Stimulated activated CD4-positive, alpha-beta T cell treated with anti-CD3 and anti-CD28 coated beads, Interleukin-2, amount 100 ng/mL, for 48 hours (primary cell): ENCODE data around the gene PHAF1.
A peak's percentile ranks its signal among the peaks of the same experiment; 100 is the strongest.

Source experiments
- DNase-seq, 2 donors: peaks; one replicate each; pipeline ENCODE4 v3.0.0-alpha.2; 2020

PHAF1 gene

DNA sequence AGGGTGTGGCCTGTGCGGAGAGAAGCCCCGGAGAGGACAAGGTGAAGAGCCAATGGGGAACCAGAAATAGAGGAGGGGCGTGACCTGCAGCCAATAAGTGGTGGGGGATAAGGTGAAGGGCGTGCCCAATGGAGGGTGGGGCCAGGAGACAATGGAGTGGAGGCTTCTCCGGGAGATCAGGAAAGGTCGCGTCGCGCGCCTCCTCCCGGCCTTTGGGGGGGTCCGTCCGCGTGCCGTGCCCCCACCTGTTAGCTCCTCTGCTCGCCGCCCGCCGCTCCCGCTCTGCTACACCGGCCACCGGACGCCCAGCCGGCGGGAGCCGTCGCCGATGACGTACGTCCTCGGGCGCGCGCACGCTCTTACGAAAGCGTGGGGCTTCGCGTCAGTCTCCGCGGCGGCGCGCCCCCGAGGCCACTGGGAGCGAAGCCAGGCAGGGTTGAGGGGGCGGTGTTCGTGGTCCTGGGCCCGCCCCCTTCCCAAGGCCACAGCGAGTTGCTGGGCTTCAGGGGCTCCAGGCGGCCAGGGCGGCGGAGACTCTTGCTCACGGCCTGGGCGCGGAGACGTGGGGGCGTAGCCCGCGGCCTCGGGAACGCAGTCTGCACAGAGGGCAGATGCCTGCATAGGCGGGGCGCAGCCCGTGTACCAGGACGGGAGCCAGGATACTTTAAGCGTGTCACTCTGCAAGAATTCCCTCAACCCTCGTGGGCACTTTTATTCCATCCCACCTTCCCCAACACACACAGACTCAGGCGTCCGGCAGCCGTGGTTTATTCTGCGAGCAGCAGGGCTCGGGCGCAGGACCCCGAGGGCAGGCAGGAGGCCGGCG, 74.1 kb downstream of the PHAF1 start, which contains the start of gene MATCAP1:
Gene MATCAP1 (minus strand): TSS at position 337 of the 826 bp plus-strand sequence. CDS start 3,353 bp downstream, outside the sequence.
- peak; percentile 84 to 88 for DNase-seq

DNA sequence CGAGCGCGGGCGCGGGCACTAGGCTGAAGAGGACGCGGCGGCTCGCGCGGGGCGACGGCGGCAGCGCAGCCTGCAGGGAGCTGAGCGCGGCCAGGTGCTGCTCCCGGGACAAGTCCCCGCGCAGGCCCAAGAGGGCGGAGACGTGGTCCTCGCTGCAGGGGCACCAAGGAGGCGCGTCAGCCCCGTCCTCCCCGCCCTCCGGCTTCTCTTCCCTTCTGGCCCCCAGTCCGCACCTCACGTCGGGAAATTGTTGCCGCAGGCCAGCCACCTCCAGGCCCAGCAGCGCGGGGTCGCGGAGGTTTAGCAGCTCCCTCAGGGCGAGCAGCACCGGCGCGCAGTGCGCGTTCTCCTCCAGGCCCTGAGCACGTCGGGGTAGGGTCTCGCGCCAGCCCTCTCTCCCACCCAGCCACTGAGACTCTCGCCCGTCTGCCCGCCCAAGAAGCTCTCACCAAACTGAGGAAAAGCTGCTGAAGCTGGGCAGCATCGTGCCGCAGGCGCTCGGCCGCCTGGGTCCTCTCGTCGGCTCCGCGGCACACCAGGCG, 74.8 kb downstream of the PHAF1 start:
- no peak for DNase-seq

DNA sequence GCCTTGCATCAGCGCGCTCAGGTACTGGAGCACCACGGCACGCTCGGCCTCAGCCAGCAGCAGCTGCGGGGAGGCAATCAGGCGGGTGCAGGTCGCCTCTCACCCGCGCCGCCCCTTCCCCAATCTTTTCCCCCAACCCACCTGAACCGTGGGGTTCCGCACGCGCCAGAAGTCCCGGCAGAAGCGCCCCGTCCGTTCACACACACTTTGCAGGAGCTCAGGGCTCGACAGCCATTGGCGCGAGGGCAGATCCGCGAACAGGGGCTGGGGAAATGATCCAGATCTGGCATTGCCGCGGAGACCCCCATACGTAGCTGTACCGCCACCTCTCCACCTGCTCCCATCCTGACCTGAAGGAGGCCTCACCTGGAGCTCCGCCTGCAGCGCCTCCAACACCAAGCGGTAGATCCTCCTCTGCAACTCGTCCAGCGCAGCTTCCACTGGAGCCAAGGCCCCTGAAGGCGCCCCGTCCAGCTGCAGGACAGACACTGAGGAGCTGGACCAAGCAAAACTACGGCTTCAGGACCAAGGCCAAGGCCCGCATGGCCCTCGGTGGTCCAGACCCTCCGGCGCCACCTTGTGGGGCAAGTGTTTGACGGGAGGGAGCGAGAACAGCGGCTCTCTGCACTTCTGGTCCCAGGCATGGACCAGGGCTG, 75.4 kb downstream of the PHAF1 start:
- DNase-seq = peak; percentile 88 to 89

DNA sequence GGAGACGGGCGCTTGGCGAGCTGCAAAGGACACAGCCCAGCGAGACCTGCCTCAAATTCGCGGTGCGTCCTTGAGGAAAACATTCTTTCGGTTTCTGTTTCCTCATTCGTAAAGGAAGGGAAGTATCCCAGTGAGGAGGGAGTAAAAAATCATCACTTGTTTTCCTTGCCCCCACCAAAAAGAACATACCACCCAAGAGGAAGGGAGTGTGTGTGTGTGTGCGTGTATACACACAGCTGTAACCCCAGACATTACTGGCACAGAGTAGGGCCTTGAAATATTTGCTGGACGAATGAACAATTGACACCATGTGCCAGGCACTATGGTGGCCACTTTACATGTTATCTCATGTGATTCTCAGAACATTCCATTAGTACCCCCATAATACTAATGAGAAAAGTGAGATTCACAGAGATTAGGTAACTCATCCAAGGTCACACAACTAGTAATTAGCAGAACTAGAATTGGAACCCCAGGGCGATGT, 76.0 kb downstream of the PHAF1 start:
- DNase-seq = no peak

DNA sequence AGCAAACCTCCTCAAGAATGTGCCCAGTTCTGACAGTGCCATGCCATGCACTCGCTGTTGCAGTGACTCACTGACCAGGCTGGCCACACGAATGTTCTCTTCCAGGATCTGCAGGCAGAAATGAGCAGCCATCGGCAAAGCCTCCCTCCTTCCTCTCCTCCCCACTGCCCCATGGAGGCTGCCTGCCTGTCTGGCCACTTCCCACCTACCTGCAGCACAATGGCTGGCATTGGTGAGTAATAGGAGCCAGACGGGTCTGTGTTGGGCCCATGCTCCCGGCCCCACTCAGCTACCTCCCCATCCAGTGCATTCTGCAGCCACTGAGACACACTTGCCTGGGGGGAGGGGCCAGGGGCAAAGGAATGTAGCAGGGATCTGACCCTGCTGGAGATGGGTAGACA, 76.8 kb downstream of the PHAF1 start:
- no peak for DNase-seq

DNA sequence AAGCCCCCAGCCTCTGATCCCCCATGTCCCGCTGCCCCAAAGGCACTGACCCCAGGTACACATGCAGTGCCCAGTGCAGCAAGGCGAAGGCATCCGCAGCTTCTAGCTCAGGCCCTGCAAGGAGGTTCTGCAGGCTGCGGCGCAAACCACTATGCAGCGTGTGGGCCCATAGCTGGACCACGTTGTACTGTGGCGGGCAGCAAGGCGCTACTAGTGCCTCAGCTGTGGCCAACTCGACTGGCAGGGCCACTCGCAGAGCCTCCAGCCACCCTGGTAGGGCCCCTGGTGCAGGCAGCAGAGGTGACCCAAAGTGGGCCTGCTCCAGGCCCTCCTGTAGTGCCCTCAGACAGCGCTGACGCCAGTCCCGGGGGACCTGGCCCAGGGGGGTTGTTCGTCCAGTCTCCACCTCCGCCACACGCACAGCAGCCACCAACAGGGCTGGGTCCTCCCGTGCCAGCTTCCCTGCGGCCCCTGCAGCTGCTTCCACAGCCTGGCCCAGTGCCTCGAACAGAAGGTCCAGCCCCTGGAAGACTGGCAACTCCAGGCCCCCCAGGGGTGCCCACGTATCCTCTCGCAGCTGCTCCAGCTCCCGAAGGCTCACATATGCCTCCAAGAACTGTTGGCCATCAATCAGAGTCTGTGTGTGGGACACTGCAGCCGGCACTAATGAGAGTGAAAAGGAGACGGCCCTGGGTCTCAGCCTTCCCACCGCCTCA, 77.6 kb downstream of the PHAF1 start:
- DNase-seq = no peak

DNA sequence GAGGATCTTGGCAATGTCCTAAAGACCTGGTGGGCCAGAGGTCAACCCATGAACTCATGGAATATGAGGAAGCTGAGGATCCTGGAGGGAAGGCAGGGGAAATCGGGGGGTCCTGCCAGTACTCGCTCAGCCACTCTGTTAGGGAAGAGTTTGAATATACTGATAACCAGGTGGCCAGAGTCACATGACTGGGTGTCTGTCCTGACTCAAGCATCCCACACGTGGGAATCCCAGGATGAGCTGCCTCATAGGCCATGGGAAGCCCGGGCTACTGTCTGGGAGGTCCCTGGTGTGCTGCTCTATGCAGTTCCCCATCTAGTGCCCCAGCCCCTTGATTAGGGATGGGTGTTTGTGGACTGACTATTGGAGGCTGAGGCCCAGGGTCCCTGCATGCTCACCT, 78.6 kb downstream of the PHAF1 start:
- DNase-seq = no peak

DNA sequence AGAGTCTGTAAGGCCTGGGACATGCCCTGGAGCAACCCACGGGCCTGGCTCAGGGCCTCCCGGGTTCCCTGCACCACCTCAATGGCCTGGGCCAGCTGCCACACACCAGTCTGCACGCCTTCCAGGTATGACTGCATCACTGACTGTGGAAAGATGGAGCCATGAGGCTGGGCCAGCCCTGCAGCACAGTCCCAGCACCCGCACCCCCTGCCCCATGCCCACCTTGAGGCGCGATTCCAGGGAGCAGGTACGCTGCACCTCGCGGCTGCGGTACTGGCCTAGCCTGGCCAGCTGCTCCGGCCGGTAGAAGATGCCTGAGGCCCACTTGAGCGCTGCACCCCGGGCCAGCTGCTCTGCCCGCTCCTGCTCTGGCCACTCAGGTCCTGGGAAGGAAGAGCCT, 79.1 kb downstream of the PHAF1 start:
- no peak for DNase-seq

DNA sequence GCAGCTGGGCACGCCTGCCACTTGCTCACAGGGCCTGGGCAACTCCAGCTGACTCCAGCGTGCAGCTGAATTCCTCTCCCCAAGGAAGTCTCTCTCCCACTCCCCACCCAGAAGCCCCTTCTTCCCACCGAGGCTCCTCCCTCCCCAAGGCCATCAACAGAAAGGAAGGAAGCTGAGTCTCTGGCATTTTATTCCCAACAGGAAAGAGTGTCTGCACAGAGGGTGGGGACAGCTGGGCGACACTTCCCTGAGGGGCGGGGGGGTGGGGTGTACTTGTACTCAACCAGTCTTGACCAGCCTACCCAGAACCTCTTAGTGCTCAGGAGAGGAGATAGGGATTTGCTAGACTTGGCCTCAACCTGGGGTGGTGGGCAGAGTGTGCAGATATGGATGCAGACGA, 80.3 kb downstream of the PHAF1 start, which contains the start of gene EXOC3L1:
Gene EXOC3L1 (minus strand): TSS at position 96 of the 400 bp plus-strand sequence. CDS start 460 bp downstream, outside the sequence.
- DNase-seq = no peak

DNA sequence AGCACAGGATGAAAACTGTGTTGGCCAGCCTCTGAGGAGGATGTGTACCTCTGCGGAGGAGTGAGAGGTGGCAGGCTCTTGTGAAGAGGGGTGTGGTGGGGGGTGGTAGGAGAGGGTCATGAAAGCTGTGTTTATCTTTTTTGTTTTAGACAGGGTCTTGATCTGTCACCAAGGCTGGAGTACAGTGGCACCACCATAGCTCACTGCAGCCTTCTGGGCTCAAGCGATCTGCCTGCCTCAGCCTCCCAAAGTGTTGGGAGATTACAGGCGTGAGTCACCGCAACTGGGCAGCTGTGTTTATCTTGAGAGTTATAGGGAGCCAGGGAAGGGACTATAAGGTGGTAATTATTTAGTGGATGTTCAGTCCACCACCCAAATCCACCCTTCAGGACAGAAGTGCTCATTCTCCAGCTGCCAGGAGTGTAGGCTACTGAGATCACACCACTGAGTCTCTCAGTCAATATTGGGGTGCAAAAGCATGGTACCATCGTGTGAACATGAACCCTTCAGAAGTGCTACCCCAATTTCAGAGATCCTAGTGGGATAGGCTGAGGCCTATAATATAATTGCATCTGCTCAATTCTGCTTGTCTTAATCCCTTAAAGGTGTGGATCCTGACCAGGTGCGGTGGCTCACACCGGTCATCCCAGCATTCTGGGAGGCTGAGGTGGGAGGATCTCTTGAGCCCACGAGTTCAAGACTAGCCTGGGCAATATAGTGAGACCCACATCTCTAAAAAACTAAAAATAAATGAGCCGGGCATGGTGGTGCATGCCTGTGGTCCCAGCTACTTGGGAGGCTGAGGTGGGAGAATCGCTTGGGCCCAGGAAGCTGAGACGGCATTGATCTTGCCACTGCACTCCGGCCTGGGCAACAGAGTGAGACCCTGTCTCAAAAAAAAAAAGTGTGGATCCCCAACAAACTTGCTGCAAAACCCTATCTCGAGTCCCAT, 81.0 kb downstream of the PHAF1 start:
- DNase-seq = no peak

DNA sequence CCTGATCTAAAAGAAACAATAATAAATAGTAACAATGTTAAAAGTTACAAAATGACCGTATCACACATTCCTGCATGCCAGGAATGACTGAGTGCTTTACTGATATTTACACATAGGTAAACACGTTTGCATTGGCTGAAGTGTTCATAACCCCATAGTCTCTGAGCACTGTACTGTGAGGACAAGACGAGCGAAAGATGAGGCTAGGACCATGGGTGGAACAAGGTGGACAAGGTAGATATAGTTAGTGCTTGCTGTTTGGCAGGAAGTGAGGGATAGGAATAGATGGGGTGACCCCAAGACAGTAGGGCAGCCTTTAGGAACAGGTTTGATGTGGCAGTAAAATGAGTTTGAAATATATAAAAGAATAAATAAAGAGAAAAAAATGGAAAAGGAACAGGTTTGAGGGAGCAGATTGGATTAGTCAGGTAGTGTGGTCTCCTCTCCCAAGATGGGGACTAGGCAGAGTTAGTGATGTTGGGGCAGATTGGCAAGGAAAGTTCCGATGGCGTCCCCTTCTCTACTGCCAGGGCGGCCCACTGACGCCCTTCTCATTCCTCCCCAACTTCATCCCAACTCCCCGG, 81.8 kb downstream of the PHAF1 start:
- DNase-seq = no peak

DNA sequence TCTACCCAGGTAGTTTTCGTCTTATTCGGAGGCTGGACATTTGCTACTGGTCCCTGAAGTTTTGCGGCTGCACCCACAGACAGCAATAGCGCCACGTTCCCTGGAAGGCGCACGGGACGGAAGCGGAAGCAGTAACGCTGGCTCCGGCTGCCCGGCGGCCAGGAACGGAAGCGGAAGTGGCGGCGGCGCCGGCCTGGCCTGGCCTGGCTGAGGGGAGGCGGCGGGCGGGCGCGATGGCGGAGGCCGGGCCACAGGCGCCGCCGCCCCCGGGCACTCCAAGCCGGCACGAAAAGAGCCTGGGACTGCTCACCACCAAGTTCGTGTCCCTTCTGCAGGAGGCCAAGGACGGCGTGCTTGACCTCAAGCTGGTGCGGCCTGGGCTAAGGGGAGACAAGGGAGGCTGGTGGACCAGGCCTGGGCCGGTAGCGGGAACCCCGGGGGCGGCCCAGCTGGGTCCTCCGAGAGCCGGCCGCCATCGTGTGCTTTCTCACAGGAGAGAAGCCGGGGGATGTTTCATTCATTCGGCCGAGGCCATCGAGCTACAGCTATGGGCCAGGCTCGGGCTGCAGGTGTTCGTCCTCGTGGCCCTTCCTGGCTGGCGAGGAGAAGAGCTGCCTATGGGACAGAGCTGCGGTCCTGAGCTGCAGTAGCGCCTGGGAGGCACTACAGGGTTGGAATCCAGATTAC, 82.4 kb downstream of the PHAF1 start, which contains the start of gene E2F4:
Gene E2F4 (plus strand): TSS at position 161 of the 687 bp plus-strand sequence. CDS start 73 bp downstream, at position 234.
- peak; percentile 85 to 86 for DNase-seq

DNA sequence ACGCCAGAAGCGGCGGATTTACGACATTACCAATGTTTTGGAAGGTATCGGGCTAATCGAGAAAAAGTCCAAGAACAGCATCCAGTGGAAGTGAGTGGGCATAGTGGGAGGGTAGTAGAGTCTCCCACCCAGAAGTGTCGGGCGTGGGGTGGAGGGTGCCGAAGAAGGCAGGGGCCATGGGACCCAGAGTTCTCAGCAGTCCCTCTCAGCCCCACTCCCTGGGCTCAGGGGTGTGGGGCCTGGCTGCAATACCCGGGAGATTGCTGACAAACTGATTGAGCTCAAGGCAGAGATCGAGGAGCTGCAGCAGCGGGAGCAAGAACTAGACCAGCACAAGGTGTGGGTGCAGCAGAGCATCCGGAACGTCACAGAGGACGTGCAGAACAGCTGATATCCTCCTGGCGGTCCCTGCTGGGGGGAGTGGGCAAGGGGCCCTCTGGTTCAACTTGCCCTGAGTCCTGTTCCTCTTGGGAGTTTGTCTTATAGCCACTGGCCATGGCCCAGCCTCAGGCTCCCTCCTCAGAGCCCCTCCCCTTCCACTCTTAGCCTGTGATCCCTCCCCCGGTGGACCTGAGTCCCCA, 83.1 kb downstream of the PHAF1 start:
- DNase-seq = no peak

DNA sequence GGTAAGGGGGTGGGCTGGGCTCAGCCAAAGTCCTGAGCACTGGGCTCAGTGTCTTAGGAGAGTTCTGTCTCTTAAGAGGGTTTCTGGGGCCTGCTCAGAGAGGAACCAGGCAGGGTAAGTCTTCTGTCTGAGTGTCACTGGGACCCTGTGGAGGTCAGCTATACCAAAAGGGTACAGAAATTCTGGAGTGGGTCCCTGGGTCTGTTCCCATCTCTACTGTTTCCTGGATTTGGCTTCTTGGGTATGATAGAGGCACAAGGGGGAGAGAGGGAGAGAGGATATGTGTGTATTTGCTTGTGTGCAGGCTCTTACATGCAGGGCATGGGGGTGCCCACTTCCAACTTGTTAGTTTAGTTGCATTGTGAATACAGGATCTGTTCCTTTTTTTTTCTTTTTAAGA, 83.8 kb downstream of the PHAF1 start:
- no peak for DNase-seq

DNA sequence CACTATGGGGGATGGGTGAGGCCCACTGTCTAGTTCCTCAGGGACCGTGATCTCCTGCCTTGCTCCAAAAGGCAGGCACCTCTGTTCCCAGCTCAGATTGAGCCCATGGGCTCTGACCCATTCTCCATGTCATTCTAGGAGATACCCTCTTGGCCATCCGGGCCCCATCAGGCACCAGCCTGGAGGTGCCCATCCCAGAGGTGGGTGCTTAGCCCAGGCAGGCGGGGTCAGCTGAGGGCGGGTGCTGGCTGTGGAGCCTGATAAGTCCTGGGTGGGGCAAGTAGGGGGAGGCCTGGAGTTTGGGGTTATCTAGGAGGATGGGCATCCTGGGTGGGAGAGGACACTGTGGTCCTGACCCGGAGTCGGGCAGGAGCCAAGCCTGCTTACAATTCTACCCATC, 84.5 kb downstream of the PHAF1 start:
- DNase-seq = no peak

DNA sequence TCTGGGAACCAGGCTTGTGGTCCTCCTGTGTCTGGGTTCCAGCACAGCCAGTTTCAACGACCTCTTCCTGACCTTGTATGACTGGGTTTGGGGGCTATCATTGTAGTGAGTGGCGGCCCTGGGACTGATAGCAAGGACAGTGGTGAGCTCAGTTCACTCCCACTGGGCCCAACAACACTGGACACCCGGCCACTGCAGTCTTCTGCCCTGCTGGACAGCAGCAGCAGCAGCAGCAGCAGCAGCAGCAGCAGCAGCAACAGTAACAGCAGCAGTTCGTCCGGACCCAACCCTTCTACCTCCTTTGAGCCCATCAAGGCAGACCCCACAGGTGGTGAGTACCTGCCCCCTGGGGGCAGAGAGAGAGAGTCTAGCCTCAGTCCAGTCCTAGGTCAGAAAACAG, 85.9 kb downstream of the PHAF1 start:
- DNase-seq = no peak

DNA sequence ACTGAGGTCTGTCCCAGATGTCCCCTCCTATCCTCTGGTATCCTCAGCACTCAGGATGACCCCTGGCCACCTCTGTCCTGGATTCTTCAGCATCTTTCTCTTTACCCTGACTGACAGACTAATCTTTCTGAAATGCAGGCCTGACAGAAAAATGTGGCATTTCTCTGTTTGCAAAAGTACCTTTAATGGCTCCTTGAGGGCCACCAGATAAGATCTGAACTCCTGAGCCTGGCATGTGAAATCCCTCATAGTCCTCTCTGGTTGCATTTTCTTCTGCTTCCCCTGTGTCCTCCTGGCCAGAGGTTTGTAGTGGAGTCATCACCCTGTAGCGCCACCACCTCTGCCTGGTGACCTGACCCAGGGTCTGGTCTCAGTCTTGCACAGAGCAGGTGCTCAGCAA, 87.1 kb downstream of the PHAF1 start:
- no peak for DNase-seq

DNA sequence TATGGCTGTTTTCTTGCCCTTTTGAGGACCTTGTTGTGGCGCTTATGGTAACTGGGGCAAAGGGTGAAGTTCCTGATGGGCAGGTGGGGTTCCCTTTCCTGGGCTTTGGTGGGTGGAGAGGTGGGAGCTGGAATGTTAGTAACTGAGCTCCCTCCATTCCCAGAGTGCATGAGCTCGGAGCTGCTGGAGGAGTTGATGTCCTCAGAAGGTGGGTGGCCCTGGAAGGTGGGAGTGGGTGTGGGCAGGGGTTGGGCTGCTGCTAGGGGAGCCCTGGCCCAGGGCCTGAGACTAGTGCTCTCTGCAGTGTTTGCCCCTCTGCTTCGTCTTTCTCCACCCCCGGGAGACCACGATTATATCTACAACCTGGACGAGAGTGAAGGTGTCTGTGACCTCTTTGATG, 88.0 kb downstream of the PHAF1 start:
- no peak for DNase-seq
